ENCODE data around the gene ZDHHC14. TPM values are rescaled to one million over a fixed set of nuclear protein-coding genes. Genes with fewer than 3 reads are reported as not detected.

The ZDHHC14 gene
- total and polyA plus RNA-seq, 2 of the 8 experiments (the other 6 are each of a cell fraction or from before 2014, with no cell fraction given), result 2.9 to 5.3 TPM

- ChIA-PET POLR2A (ENCODE audit: partially characterized antibody) (no interaction called here), CTCF (ENCODE audit: partially characterized antibody) (no interaction called here)
- Histone ChIP-seq H2AK5ac (ENCODE audit: low read depth, low read length) (no peak overlapping the region), H3K9me3 (ENCODE audit: insufficient read depth in 2 of 2, low read depth in 1 of 2, low read length in 1 of 2) (no peaks in the 10 kb centered on the region), H2BK20ac (ENCODE audit: low read length) (no peak overlapping the region), H3K27me3 (replicated peaks in 1 of 4; ENCODE audit: control insufficient read depth in 3 of 4, extremely low read depth in 1 of 4, insufficient read depth in 3 of 4, low read length in 3 of 4) (no peaks in the 10 kb centered on the region), H3K23ac (ENCODE audit: insufficient read length) (no peak overlapping the region), H3K4ac (replicated peaks; ENCODE audit: insufficient read length, low read depth, low read length) (no peak overlapping the region), H4K8ac (ENCODE audit: extremely low read depth, insufficient read depth, low read length) (no peak overlapping the region), H2BK12ac (ENCODE audit: low read depth, low read length) (no peak overlapping the region), H3K79me2 (ENCODE audit: control insufficient read depth in 1 of 2, insufficient read depth in 2 of 2, low read length in 2 of 2) (no peaks in the 10 kb centered on the region), H3K4me2 (ENCODE audit: insufficient read depth in 1 of 2, low read depth in 2 of 2, low read length in 2 of 2) (no peak overlapping the region), H2BK120ac (replicated peaks; ENCODE audit: low read depth, low read length) (no peak overlapping the region), H4K5ac (ENCODE audit: insufficient read length, low read depth, low read length) (no peak overlapping the region), H4K91ac (replicated peaks; ENCODE audit: insufficient read length, low read length) (no peak overlapping the region), H3K36me3 (ENCODE audit: control insufficient read depth in 2 of 4, insufficient read depth in 4 of 4, low read length in 3 of 4) (no peaks in the 10 kb centered on the region), H3K79me1 (ENCODE audit: low read depth, low read length) (no peaks in the 10 kb centered on the region), H2BK15ac (ENCODE audit: low read length) (no peak overlapping the region), H3K4me3 (ENCODE audit: extremely low read depth in 1 of 4, insufficient read depth in 2 of 4, low read depth in 3 of 4, low read length in 4 of 4) (no peak overlapping the region), H3K27ac (ENCODE audit: low read depth, low read length) (no peak overlapping the region), H2AFZ (ENCODE audit: low read length) (no peak overlapping the region), H2BK5ac (ENCODE audit: low read depth, low read length) (no peak overlapping the region), H3K18ac (ENCODE audit: extremely low read depth, low read length) (no peak overlapping the region), H3K56ac (replicated peaks; ENCODE audit: insufficient read length, low read depth, low read length) (no peak overlapping the region), H3K23me2 (ENCODE audit: low read depth, low read length) (no peaks in the 10 kb centered on the region), H3K14ac (ENCODE audit: insufficient read length) (no peak overlapping the region), H3K4me1 (replicated peaks in 1 of 4; ENCODE audit: control insufficient read depth in 3 of 4, insufficient read depth in 4 of 4, low read length in 3 of 4) (no peaks in the 10 kb centered on the region), H4K20me1 (replicated peaks in 1 of 2; ENCODE audit: control insufficient read depth in 1 of 2, insufficient read depth in 2 of 2, low read length in 2 of 2) (no peaks in the 10 kb centered on the region), H3K9ac (replicated peaks in 1 of 4; ENCODE audit: extremely low read depth in 1 of 4, low read depth in 3 of 4, low read length in 3 of 4) (no peak overlapping the region)
- WGBS, 2 experiments (ENCODE audit: extremely low coverage in 1 of 2, insufficient coverage in 1 of 2, insufficient read length in 1 of 2, insufficient replicate concordance in 2 of 2, low coverage in 1 of 2, low lambda C conversion rate in 2 of 2, missing lambda C conversion rate in 1 of 2), result 91% methylated on average over 11 of the region's 11 CpGs; no CpG with 5 or more reads in 1 of the 2 experiments
- TF ChIP-seq POU5F1 (IDR thresholded peaks at IDR 0.05; ENCODE audit: low read depth, low read length) (no peak), JUN (IDR thresholded peaks at IDR 0.05; ENCODE audit: low read depth, low read length) (no peak), BRCA1 (IDR thresholded peaks at IDR 0.05; ENCODE audit: low read depth, low read length) (no peak), SP1 (IDR thresholded peaks at IDR 0.05; ENCODE audit: low read depth, low read length) (no peak), SRF (IDR thresholded peaks at IDR 0.05; ENCODE audit: low read depth, low read length) (no peak), EZH2 (IDR thresholded peaks at IDR 0.05; ENCODE audit: low read depth, low read length, severe bottlenecking) (no peak), JUND (IDR thresholded peaks at IDR 0.05; ENCODE audit: low read length) (no peak), TBP (IDR thresholded peaks at IDR 0.05; ENCODE audit: low read depth, low read length) (no peak), POLR2A (IDR thresholded peaks at IDR 0.05; ENCODE audit: control extremely low read depth in 1 of 2, low read depth in 2 of 2, low read length in 2 of 2) (no peak), KDM1A (IDR thresholded peaks at IDR 0.05; ENCODE audit: borderline replicate concordance, low read length) (no peak)
- DNase-seq (ENCODE audit: low read depth in 1 of 2, low spot score in 2 of 2) (no peak), FAIRE-seq (no peak)
Measured at GRCh38 chr6:157366648-157367047, 14.3 kb upstream of the ZDHHC14 start.
